K562 (cell line): ENCODE measurements around the gene PHACTR2. TPM values are rescaled to one million over a fixed set of nuclear protein-coding genes. Genes with fewer than 3 reads are reported as not detected.

Experiments used
- ATAC-seq: fragments of 200-7000 bp; cut with Tn5 transposase; 3 replicates; pipeline ENCODE4 v1.9.1; 2020; ENCODE audit warnings: moderate library complexity
- BruUV-seq: library from RNA; stranded (reverse); fragments of 400-500 nt; replicated peaks from 2 replicates; lab custom pipeline; 2021; lab: Mats Ljungman, UMichigan
- CTCF ChIA-PET: fragments of 300-600 bp; formaldehyde crosslinking; extraction: SDS; loops from one replicate; lab custom pipeline; 2021; ENCODE audit warnings: low intra/inter-chr PET ratio; lab: Yijun Ruan, JAX
- POLR2A ChIA-PET: fragments of 300-600, 350-650 bp; sonication (Branson Sonifier 250); formaldehyde crosslinking; extraction: SDS; loops from one replicate; lab custom pipeline; 2021; ENCODE audit warnings: antibody characterized with exemption, inconsistent platforms; lab: Yijun Ruan, JAX
- DNase-seq, 4 experiments: peaks; one replicate each; pipeline versions ENCODE4 v3.0.0 to v3.0.0-alpha.2; 2011 to 2018; ENCODE audit warnings: low spot score in 3 of 4, mixed read lengths in 3 of 4; ENCODE audit errors: extremely low read depth in 1 of 4
- FAIRE-seq: peaks from 2 replicates; lab custom pipeline; 2011; peaks lifted over from hg19 to GRCh38; lab: Jason Lieb, UNC
- H2AFZ ChIP-seq: 2 replicates; pipeline ENCODE4 v1.6.0; 2011; ENCODE audit warnings: low read depth, low read length, control low read depth, inconsistent platforms
- H3K27ac ChIP-seq: fragments of 200-600 bp; 3 replicates; pipeline ENCODE4 v1.8.0; 2011; ENCODE audit warnings: low read depth, mild to moderate bottlenecking, control low read depth, inconsistent platforms, low read length, moderate library complexity, mixed read lengths; ENCODE audit errors: extremely low read depth
- H3K27me3 ChIP-seq, 2 experiments: fragments of 300-600 bp in 1 of 2; 2 replicates in 1 of 2; 3 replicates in 1 of 2; pipeline versions ENCODE4 v1.6.0 to v1.8.0; 2011; ENCODE audit warnings: inconsistent platforms in 2 of 2, low read length in 2 of 2, mild to moderate bottlenecking in 1 of 2, mixed read lengths in 1 of 2, moderate library complexity in 1 of 2; ENCODE audit not compliant: control insufficient read depth in 2 of 2, insufficient read depth in 2 of 2
- H3K36me3 ChIP-seq: fragments of 300-600 bp; 3 replicates; pipeline ENCODE4 v1.8.0; 2011; ENCODE audit warnings: mild to moderate bottlenecking, low read length, inconsistent platforms; ENCODE audit not compliant: control insufficient read depth, insufficient read depth
- H3K4me1 ChIP-seq, 2 experiments: fragments of 200-600 bp in 1 of 2; replicated peaks in 1 of 2; 2 replicates in 1 of 2; 3 replicates in 1 of 2; pipeline versions ENCODE4 v1.5.1 to v1.8.0; 2011; ENCODE audit warnings: inconsistent platforms in 2 of 2, low read length in 2 of 2, mild to moderate bottlenecking in 1 of 2, mixed read lengths in 1 of 2, moderate library complexity in 1 of 2; ENCODE audit not compliant: control insufficient read depth in 2 of 2, insufficient read depth in 2 of 2
- H3K4me2 ChIP-seq: 2 replicates; pipeline ENCODE4 v1.6.1; 2011; ENCODE audit warnings: low read length, control low read depth, inconsistent platforms, mixed read lengths; ENCODE audit not compliant: insufficient read depth
- H3K4me3 ChIP-seq: fragments of 200-600 bp; sonication (generic), shearing (Covaris generic); 2 replicates; pipeline ENCODE4 v1.5.1; 2016; ENCODE audit warnings: control low read depth, inconsistent platforms
- H3K79me2 ChIP-seq: fragments of 200-600 bp; 3 replicates; pipeline ENCODE4 v1.8.0; 2011; ENCODE audit warnings: low read length, inconsistent platforms; ENCODE audit not compliant: control insufficient read depth, insufficient read depth
- H3K9ac ChIP-seq, 2 experiments: 2 replicates each; pipeline versions ENCODE4 v1.6.0 to v1.6.1; 2011; ENCODE audit warnings: low read depth in 2 of 2, low read length in 2 of 2, control low read depth in 1 of 2, inconsistent platforms in 1 of 2, mild to moderate bottlenecking in 1 of 2, mixed read lengths in 1 of 2; ENCODE audit not compliant: insufficient read depth in 1 of 2
- H3K9me1 ChIP-seq: one replicate; pipeline ENCODE4 v1.6.0; 2011; ENCODE audit warnings: inconsistent platforms, mild to moderate bottlenecking, low read length, moderate library complexity; ENCODE audit not compliant: control insufficient read depth, insufficient read depth
- H3K9me3 ChIP-seq: replicated peaks from 2 replicates; pipeline ENCODE4 v1.5.1; 2011; ENCODE audit warnings: low read depth, low read length, inconsistent platforms; ENCODE audit not compliant: control insufficient read depth, insufficient read depth
- H4K20me1 ChIP-seq: replicated peaks from 2 replicates; pipeline ENCODE4 v1.6.1; 2011; ENCODE audit warnings: low read length, inconsistent platforms, mixed read lengths; ENCODE audit not compliant: control insufficient read depth, insufficient read depth
- EHMT2 ChIP-seq: fragments of 450-650 bp; IDR thresholded peaks from 2 replicates; pipeline ENCODE4 v1.6.1; 2018; ENCODE audit warnings: antibody characterized with exemption
- ELF4 ChIP-seq: fragments of 450-650 bp; formaldehyde crosslinking; IDR thresholded peaks from 2 replicates; pipeline ENCODE4 v1.4.0; 2022; ENCODE audit warnings: missing genetic modification characterization
- PTBP1 ChIP-seq: fragments of 200-400 bp; formaldehyde crosslinking; IDR thresholded peaks from 2 replicates; pipeline ENCODE4 v1.6.1; 2017; ENCODE audit warnings: low read depth, low read length
- ZC3H4 ChIP-seq: sonication (generic); formaldehyde crosslinking; IDR thresholded peaks from 2 replicates; pipeline ENCODE4 v1.9.0; 2021; ENCODE audit warnings: missing genetic modification reagents, borderline replicate concordance
- WGBS: fragments of 100-300 bp; shearing (Covaris generic); methylation state at CpG from one replicate; pipeline ENCODE4 v1.1.6; 2016; ENCODE audit warnings: low coverage, mixed read lengths; ENCODE audit not compliant: insufficient coverage; ENCODE audit errors: missing lambda C conversion rate; 5-methylcytosine and 5-hydroxymethylcytosine counted together
- in situ Hi-C: fragments of 300-500 bp; cut with MboI; formaldehyde crosslinking; loops from 4 replicates; pipeline ENCODE4 v1.15.0; 2018; ENCODE audit warnings: inconsistent platforms, mixed read lengths
- intact Hi-C: fragments of 100-400 bp; cut with micrococcal nuclease; formaldehyde crosslinking; loops from 2 replicates; pipeline ENCODE4 v1.14.2; 2022
- polyA plus RNA-seq, 8 experiments: library from polyadenylated mRNA; depleted of rRNA in 4 of 8; stranded (reverse) in 5 of 8; unstranded in 3 of 8; fragments of >200 nt; fragmentation: Nextera tagmentation in 2 of 8; fragmentation: Illumina TruSeq in 1 of 8; extraction: Ambion mirVana in 2 of 8; extraction: Trizol in 1 of 8; gene quantifications; 2 replicates each; pipeline versions ENCODE4 v1.2.1 to v1.2.3, GENCODE V29; 2011 to 2014; ENCODE audit warnings: inconsistent platforms in 1 of 8, missing spikeins in 1 of 8
- total RNA-seq, 7 experiments: library from RNA; depleted of rRNA in 6 of 7; stranded (reverse); fragments of >200 nt in 6 of 7; fragmentation: Illumina TruSeq in 2 of 7; extraction: Trizol in 2 of 7; gene quantifications; 2 replicates each; pipeline versions ENCODE4 v1.2.1 to v1.2.3, GENCODE V29; 2011 to 2021; ENCODE audit warnings: low replicate concordance in 1 of 7

Gene PHACTR2
- total and polyA plus RNA-seq, 9 of the 15 experiments (the other 6 are each of a cell fraction or from before 2014, with no cell fraction given), result 5.3 to 52.5 (median 22.9) TPM

GRCh38 chr6:143700684-143701348, 23.1 kb downstream of the PHACTR2 start:
- Histone ChIP-seq H3K9ac (no peak overlapping the region), H3K36me3 (no peaks in the 10 kb centered on the region), H3K4me1 (0 out of 5 replicates have a peak, but pooled peaks cover 0 to 7% of the 10 kb centered on the region in 2 experiments), H3K27ac (no peak overlapping the region), H3K4me2 (no peak overlapping the region), H3K9me3 (no peaks in the 10 kb centered on the region), H3K79me2 (no peaks in the 10 kb centered on the region), H2AFZ (no peak overlapping the region), H3K4me3 (no peak overlapping the region), H3K9me1 (no peaks in the 10 kb centered on the region), H4K20me1 (no peaks in the 10 kb centered on the region), H3K27me3 (no peaks in the 10 kb centered on the region)
- in situ Hi-C loops (no loop called here), intact Hi-C loops (no loop called here)
- POLR2A ChIA-PET, result interaction anchor here (0.6 to 1.8 kb wide), 2 partner anchors 142 to 671 kb away, joined by 3 to 8 read pairs; partner anchors contain the start of gene LTV1
- FAIRE-seq (peak; percentile 26), DNase-seq (no peak), ATAC-seq (no peak)
- TF ChIP-seq PTBP1 (no peak), ELF4 (no peak), EHMT2 (no peak), ZC3H4 (CRISPR knock-in tag) (no peak)
- 49% methylated on average over 8 of the region's 8 CpGs for WGBS
- CTCF ChIA-PET, result no interaction called here
- BruUV-seq, result no TSS peak
